ENCODE measurements around the gene MSI2.

MSI2 gene

DNA sequence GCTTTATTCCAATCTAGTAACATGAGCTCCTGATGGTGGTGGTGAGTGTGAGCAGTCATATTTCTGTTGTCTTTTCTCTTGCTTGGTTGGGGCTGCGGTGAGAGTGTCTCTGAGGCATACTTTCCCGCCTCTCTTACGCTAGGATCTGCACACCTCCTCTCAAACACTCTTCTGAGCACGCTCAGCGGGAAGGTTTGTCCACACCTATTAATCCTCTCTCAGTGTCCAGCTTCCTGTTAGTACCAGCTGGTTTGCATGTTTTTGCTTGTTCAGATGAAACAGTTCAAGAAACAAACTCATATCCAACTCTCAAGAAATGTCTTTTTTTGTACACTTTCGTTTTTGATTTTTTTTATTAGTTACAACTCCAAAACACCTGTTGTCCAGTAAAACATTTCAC, 399.2 kb downstream of the MSI2 start:
- DNase-seq: no peak

DNA sequence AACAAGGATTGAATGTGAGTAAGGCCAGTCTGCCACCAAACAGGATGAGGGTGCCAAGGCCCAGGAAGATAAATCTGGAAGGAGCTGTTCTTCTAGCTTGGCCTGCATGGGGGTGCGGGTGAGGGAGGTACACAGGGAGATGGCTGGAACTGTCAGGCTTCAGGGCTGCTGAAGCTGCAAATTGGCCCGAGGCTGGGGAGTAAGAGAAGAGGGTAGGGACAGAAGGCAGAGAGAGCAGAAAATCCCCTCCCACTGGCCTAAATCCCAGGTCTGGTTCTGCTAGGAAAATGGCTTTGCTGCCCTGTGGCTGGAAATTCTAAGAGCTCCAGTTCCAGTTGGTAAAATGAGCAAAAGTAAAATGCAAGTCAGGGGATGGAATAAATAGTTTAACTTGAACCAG, 400.9 kb downstream of the MSI2 start:
- DNase-seq: no peak

DNA sequence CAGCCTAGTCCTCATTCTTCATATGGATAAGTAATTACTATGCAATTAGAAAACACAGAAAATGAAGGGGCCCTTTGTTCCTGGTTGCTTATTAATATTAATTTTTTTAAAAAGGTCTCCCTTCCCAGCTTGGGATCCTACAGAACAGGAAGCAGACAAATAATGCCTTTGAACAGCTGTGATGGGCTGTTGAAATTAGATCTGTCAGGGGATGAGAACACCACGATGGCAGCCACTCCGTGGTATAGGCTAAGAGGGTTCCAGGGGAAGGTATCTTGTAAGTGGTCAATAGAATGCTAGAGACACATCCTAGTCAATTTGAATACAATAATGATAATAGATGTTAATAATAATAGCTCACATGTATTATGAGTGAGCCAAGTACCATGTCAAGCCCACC, 405.7 kb downstream of the MSI2 start:
- DNase-seq: no peak

DNA sequence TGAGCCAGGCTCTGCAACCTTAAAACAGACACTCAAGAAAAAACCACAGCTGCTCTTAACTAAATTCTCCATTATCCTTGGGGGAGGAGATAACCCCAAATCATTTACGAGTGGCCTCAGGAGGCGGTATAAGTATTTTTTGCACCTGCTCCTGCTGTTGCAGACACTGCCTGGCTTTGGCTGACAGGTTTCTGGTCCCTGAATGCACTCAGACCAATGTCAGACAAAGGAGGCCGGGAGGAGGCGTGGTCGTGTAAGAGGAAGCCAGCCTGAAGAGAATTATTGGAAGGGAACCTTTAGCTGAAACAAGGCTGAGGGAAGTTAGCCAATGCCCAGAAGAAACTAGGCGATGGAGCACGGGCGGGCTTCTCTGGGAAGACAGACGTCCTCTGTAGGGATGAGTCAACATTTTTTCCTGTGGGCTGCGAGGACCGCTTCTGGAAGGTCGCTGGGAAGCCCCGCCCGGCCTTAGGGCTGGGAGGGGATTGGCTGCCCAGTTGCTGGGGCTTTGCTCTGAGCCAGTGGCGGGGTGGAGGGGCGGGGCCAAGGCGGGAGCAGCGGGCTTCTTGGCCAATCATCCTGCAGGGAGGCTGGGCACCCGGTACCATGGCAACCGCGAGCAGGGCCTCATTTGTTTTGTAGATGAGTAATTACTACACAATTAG, 406.5 kb downstream of the MSI2 start:
- peak; percentile 54 for DNase-seq

DNA sequence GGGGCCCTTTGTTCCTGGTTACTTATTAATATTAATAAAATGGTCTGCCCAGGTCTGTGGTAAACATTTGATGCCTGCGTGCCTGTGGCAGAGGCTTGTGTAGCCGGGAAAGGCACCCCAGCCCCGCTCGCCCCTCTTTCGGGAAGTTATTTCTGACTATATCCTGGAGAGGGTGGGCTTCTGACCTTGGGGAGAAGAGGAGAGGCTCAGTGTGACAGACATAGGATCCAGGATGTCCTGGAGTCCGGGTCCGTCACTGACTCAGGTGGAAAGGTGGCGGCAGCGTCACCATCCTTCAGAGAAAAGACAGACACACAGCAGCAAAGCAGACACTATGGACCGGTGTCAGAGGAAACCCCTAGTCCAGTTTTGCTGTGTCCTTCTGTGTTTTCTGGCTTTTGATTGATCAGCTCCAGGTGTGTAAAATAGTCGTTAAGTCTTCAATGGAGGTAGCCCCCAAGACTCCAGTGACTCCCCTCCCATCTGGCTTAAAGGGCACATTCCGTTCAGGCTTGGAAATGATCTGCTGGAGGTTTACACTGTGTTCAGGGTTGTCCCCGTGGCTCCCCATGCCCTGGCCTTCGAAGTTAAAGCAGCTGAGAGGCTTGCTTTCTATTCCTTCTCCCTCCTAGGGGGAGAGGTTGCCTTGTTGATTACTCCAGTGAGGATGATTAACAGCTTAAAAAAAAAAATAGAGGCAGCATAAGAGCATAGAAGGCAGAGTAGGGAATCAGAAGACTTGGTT, 407.2 kb downstream of the MSI2 start:
- DNase-seq: no peak

DNA sequence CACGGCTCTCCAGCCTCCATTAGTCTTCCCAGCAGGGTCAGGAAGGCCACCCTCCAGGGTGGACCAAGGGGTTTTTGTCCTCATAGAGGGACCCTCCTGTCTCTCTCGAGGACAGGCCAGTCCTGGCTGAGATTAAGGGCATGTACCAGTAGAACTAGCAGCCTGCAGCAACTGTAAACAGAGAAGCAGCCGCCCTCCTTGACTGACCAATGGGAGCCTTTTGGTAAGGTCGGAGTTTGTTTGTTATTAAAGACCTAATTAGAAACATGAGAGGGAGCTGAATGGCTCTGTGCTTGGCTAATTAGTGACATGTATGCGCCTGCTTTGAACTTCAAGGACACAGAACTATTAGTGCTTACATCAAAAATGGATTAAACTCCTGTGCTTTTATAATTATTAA, 408.8 kb downstream of the MSI2 start:
- no peak for DNase-seq

DNA sequence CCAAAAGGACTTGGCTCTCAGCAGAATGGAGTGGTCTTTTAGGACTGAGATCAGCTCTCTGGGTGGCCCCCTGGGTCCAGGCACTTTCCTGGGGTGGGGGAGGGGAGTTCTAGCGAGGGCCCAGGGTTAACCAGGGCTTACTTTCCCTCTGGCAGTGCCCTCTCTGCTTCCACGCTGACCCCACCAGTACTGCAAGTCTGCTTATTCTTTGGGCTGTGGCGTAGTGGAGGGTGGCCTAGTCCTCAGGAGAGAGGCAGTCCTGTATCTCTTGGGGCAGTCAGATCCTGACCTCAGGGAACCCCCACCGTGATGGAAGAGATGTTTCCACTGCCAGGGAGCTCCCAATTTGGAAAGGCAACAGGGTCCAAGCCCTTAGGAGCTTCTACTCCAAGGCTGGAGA, 409.4 kb downstream of the MSI2 start:
- no peak for DNase-seq

DNA sequence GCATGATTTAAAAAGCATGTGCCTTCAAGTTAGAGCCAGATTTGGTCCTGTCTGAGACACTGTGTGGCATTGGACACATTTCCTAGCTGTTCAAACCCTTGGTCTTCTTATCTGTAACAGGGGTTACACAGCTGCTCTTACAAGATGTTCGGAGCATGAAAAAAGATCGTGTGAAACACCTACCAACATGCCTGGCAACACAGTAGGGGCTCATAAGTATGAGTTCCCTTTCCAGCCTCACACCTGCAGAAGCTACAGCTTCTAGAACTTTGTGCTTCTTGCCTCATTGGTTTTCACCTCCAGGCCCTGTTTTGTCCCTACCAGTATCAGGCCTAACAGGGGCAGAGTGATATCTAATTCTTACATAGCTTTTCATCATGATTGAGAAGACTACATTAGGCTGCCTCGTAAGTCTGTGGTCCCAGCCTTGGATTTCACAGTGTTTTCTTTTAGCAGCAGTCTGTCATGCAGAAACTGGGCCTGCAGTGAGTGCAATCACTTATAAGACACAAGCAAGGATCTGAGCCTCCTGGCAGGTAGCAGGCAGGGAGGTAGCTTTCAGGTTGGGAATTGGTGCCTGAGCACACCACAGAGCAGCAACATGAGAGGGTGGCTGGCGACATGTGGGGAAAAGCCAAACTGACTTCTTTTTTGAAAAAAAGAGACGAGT, 410.0 kb downstream of the MSI2 start:
- DNase-seq: peak; percentile 7

DNA sequence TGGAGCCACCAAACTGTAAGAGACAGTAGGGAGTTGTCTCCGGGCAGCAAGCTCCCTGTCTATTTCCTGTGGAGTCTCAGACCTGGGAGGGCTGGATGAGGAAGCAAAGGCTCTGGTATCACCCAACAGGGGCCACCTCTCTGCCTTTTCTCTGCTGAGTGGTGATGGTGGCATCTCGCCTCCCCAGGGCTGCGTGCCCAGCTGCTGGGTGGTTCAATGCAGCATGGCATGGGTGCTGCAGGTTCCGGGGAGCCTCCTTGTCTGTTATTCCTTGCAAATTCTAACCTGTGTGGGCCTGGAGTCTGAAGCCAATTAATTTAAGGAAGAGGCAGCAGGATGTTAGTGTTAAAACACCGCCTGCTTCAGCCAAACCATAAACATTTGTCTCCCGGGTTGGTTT, 410.6 kb downstream of the MSI2 start:
- DNase-seq: no peak

DNA sequence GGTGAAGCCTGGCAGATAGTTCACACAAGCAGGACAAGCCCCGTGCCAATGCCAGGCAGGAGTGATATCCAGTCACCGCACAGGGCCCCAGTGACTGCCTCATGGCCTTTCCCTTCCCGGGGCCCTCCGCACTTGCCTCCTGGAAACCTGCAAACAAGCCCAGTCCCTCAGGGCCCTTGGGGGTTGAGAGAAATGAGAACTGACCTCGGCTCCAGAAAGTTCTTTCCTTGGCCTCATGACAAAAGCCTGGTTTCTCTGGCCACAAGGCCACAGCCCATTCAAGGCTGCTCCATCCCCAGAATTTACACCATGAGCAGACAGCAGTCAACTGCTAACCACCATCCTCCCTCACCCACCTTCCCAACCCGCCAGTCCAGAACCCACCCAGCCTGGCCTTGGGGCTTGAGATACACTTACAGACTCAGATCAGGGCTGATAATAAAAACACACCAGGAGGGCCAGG, 411.2 kb downstream of the MSI2 start:
- no peak for DNase-seq

DNA sequence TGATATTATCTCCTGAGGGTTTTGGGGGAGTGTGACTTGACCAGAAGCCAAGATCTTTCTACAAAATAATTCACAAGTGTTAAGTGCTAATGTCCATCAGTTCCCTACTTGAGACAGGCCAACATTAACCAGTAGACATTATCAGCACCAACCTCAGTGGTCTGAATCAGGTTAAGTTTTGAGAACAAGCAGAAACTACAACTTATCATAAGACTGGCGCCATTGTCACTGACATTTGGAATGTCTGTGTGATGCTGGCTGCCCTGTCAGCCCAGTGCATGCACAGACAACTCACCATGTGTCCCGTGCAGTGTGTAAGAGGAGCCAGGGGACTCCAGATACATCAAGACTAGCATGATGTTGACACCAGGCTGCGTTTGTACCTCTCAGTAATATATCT, 412.0 kb downstream of the MSI2 start:
- no peak for DNase-seq

DNA sequence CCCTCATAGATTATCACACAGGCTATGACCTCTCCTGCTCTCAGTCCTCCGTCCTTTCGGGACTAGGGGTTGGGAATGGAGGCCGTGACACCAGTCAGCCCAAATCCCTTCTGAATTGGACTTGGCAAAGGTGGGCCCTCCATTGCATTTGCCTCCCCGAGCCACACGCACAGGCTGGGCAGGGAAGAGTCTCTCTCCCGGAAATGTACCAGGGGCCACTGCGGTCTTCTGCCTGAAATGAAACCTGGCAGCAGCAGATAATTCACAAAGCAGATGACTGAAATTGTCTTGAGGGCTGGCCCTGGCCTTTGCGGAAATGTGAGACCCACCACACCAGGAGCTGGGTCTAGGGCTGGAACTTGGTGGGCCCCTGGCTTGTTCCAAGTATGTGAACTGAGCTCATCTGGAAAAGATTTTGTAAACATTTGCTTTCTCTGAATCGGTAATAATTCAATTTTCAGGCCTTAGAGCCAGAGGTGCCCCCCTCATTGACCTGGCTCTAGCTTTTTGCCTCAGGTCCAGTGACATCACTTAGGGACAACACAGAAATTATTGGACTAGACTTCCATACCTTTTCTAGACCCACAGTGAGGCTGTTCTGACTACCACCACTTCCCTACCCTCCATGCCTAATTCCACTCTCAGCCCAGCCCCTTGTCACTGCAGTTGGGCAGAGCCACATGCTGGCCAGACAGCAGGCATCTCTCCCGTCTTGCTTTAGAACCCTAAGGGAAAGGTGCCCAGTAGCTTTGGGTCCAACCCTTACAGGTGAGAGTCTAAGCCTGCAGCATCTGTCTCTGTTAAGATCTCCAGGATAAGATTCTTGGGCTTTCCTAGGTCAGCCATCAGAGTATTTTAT, 413.6 kb downstream of the MSI2 start:
- no peak for DNase-seq

DNA sequence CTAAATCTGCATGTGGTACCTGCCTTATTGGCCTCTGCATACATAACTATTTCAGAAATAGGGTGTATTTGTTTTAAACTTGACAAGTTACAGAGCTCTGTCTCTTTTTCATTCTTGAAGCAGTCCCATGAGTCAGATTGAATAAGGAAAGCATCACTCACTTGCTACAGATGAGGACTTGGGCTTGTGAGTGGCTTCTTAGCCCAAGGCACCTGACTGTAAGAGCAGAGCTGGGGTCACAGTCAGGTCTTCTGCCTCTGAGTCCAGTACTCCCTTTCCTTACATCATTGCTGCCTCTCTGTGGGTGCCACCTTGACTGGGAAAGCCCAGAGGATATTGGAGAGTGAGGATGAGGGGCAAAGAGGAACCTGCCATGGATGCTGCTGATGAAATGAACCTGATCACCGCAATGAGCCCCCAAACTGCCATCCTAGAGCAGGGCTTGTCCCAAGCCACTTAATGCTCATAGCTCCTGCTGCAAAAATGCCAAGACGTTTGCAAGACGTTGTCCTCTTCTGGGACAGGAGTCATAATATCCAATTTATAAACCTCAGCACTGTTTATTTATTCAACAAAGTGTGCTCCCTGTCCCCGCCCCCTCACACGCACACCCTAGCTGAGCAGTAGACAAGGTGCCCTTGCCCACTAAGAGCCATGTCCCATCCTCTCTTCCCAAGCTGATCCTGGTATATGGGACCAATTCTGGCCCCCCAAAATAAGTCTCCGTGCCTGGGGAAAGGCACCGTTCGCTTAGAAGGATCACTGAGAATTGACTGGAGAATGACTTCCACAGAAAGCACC, 414.6 kb downstream of the MSI2 start:
- DNase-seq: no peak

DNA sequence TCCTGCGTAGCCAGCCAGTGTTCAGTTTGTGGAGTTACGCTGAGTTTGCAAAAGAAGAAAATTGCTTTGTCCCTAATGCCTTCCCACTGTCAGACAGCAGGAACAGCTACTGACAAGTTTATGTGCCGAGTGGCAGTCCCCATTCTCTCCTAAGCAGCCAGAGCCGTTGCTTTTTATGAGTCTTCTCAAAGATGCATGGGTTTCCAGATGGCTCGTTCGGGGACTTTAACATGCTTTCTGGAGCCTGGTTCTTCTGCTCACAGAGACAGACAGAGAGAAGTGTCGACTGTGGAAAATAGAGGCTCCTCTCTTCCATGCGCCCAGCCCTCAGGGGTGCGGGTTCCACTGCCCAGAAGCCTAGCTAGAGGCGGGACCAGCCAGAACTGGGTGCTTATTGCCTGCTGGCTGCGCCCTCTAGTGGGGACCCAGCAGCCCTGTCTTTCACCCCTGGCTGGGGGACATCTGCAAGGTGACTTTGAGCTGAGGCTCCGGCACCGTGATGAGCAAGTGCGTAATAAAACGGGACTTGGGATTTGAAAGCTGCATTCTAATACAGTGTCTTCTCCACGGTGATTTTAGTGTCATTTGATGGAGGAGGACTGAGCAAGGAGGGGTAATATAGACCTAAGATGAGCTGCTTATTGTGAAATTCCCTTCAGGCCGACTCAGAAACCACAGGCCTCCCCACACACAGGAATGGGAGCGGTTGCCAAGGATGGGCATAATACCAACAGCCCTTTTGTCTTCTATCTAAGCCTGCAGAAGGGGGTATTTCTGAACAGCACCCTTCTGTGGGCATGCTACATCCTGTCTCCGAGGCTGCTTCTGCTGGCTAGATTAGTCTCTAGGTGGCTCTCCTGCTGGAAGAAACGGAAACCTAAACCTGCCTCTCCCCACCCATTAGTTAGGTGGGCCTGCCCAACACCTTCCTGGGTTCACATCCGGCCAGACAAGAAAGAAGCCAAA, 415.6 kb downstream of the MSI2 start:
- DNase-seq: peak; percentile 73

DNA sequence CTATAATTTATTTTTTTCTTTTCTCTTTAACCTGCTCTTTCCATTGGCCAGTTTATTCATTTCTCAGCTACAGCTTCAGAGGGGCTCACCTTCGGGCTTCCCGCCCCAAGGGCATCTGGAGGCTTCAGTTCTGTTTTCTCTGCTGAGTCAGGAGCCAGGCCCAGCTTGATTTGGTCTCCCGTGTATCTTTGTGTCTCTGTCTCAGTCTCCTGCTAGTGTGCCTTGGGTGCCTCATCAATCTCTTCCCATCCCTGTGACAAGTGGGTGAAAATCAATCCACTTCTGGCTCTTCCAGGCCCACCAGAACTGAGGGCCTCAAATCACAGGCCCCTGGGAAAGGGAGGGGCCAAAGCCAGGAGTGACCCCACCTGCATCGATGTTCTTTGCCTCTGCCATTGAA, 416.6 kb downstream of the MSI2 start:
- DNase-seq: no peak

DNA sequence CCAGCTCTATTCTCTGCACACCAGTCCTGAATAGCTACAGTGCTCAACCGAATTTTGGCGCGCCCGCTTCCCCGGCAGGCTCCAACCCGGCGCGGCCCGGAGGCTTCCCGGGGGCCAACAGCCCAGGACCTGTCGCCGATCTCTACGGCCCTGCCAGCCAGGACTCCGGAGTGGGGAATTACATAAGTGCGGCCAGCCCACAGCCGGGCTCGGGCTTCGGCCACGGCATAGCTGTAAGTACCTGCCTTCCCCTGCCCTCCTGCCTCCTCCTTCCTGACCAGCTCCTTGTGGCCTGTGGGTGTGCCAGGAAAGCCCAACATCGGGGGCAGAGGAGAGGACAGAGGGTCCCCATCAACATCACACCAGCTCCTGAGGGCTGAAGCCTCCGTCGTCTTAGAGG, 418.6 kb downstream of the MSI2 start:
- no peak for DNase-seq

DNA sequence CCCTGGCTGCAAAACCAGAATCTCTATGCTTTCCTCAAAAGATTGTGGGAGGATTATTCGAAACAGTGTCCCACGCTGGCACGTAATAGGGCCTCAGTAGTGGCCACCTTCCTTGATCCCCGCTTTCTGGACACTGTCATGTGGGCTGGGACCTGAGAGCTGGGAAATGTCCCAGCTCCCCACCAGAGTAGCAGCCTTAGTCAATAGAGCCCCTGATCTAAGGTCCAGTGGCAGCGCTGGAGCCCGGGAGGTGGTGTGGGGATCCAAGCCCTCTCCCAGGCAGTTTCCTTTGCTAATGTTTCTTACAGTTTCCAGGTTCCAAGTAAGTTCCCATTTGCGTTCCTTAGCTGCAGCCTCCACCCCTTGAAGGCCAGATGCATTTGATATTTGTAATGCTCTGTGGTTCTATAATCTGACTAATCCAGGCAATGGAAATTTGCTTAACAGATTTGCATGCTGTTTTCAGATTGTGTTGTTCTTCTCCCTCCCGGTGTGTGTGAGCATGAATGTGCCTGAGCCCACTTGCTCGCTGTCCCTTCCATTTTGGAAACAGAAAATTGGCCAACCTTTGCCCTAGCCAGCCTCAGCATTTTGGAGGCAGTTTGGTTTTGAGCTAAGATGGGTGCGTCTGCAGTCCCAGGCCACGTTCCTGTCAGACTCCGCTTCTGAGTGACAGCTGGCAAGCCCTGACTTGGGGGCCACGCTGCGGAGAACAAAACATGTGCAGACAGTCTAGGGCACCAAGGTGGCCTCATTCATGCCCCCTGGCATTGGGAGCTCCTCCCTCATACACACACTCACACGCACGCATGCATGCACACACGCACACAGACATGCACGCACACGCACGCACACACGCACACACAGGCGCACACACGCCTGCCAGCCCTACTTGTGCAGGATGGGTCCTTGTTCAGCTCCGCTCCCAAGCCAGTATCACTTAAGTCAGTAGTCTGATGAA, 419.4 kb downstream of the MSI2 start:
- DNase-seq: no peak

DNA sequence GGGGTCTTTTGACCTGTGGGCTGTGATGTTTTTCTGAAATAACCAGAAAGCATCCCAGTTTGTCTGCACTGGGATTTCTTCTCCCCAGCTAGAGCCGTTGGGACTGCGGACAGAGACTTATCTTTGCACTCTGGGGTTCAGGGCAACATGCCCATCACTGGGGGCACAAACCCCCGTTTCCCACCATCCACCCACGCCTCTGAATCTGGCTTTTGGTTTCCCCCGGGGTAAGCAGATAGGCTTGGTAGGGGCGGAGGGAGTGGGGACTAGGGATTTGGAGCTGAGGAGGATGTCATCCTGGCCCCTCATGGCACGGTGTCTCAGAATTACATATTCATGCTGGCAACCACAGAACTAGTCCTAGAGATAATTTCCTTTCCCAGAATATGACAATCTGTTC, 420.2 kb downstream of the MSI2 start:
- no peak for DNase-seq

DNA sequence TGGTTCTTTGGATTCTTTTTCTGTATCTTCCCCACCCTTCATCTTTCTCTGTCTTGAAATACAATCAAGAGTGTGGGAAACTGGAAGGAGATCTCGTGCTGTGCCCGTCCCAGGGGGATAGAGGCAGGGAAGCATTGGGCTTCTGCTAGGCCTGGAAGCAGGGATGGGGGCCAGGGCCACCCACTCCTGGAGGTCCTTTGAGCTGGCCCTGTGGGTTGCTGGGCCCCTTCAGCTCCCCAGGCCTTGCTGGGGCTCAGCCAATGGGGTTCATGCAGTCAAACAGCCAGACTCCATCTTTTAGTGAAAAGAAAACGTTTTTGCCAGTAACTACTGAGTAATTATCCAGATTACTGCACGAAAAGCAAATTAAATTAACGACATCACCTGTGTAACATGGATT, 421.0 kb downstream of the MSI2 start:
- no peak for DNase-seq

DNA sequence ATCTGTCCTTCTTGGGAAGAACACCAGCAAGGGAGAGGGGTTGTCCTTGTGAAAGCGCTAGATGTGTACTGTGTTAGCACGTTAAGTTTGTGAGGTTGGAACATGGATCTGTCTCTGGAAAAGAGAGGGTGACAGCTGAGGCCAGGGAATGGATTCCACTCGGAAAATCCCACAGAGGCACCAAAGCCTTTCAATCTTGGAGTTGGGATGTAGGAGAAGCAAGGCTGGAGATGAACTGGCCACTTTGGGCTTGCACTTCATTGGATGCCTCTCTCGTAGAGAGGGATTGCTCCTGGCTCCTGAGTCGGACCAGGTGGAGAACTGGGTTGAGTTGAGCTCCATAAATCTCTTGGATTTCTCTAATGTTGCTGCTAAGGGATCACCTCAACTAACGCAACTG, 421.5 kb downstream of the MSI2 start:
- no peak for DNase-seq

Data from hematopoietic multipotent progenitor cell treated with erythropoietin and hydrocortisone succinate and interleukin-3 and kit ligand, for 8 days (in vitro differentiated cells).